ENCODE measurements around the gene FGD4. TPM values are rescaled to one million over a fixed set of nuclear protein-coding genes. Genes with fewer than 3 reads are reported as not detected.

Gene FGD4
- total and polyA plus RNA-seq, 2 donors (not counting 3 experiments of a cell fraction or from before 2014, with no cell fraction given): 6.6 to 44.7 TPM

DNA sequence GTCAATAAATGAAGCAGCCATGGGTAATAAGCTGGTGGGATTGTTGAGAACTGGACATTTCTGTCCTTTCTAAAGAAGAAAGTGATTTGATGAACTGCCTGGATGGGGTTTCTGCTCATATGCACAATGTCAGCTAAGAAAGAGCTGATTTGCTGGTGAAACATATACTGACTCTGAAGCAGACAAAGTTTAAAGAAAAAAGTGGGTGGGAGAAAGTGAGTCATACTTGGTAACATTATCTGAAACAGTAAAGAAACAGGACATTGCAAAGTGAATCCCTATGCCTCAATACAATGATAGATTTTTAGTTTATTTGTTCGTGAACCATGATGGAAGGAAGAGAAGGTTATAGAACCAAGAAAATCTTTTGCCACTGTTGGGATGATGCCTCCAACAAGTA lies 184.2 kb downstream of the FGD4 start:
- Histone ChIP-seq H3K79me2 (ENCODE audit: control insufficient read depth, insufficient read depth, low read length) (no peaks in the 10 kb centered on the region), H2AFZ (ENCODE audit: low read depth, low read length) (no peak overlapping the region), H3K4me2 (ENCODE audit: insufficient read depth, low read length) (no peak overlapping the region), H3K9ac (replicated peaks; ENCODE audit: extremely low read depth, insufficient read depth, low read length) (no peak overlapping the region), H3K4me3 (replicated peaks in 1 of 3; ENCODE audit: insufficient read depth in 1 of 3, low read depth in 1 of 3, low read length in 3 of 3) (no peak overlapping the region), H3K4me1 (ENCODE audit: control insufficient read depth, extremely low read depth, insufficient read depth, low read length) (peaks cover 32% of the 10 kb centered on the region), H3K9me1 (replicated peaks; ENCODE audit: control insufficient read depth, extremely low read depth, insufficient read depth, low read length) (no peaks in the 10 kb centered on the region), H3K27ac (ENCODE audit: insufficient read depth, low read depth, low read length) (no peak overlapping the region), H4K20me1 (replicated peaks; ENCODE audit: control insufficient read depth, extremely low read depth, insufficient read depth, low read length) (no peaks in the 10 kb centered on the region), H3K9me3 (replicated peaks; ENCODE audit: control insufficient read depth, insufficient read depth, low read length) (no peaks in the 10 kb centered on the region), H3K27me3 (ENCODE audit: control insufficient read depth in 2 of 2, insufficient read depth in 2 of 2, low read length in 2 of 2) (no peaks in the 10 kb centered on the region), H3K36me3 (ENCODE audit: control insufficient read depth in 2 of 2, extremely low read depth in 1 of 2, insufficient read depth in 2 of 2, low read length in 2 of 2) (no peaks in the 10 kb centered on the region)
- TF ChIP-seq, protein P1, sequence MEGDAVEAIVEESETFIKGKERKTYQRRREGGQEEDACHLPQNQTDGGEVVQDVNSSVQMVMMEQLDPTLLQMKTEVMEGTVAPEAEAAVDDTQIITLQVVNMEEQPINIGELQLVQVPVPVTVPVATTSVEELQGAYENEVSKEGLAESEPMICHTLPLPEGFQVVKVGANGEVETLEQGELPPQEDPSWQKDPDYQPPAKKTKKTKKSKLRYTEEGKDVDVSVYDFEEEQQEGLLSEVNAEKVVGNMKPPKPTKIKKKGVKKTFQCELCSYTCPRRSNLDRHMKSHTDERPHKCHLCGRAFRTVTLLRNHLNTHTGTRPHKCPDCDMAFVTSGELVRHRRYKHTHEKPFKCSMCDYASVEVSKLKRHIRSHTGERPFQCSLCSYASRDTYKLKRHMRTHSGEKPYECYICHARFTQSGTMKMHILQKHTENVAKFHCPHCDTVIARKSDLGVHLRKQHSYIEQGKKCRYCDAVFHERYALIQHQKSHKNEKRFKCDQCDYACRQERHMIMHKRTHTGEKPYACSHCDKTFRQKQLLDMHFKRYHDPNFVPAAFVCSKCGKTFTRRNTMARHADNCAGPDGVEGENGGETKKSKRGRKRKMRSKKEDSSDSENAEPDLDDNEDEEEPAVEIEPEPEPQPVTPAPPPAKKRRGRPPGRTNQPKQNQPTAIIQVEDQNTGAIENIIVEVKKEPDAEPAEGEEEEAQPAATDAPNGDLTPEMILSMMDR (IDR thresholded peaks at IDR 0.05; ENCODE audit: extremely low read depth in 1 of 2, insufficient read depth in 1 of 2, low read depth in 1 of 2, low read length in 2 of 2): no peak
- TF ChIP-seq POLR2A (IDR thresholded peaks at IDR 0.05; ENCODE audit: low read depth, low read length) (no peak), FOS (IDR thresholded peaks at IDR 0.05; ENCODE audit: borderline replicate concordance, insufficient read depth, low read length) (peak; percentile 73), JUN (IDR thresholded peaks at IDR 0.05; ENCODE audit: borderline replicate concordance, insufficient read depth, insufficient read length, low read depth) (peak; percentile 42), GATA2 (IDR thresholded peaks at IDR 0.05; ENCODE audit: insufficient read depth, insufficient read length, low read depth, low read length) (no peak)
- intact Hi-C loops (cut with micrococcal nuclease): loop anchor here (2.0 kb wide), 1 partner anchor 15 kb away; no protein-coding TSS in a partner anchor
- BruUV-seq (replicated peaks): no TSS peak
- peak; percentile 79 for DNase-seq (ENCODE audit: low read depth, low spot score)
- CTCF ChIA-PET: interaction anchor here (1.0 to 2.4 kb wide), 6 partner anchors 12 to 219 kb away, joined by 3 to 12 read pairs (median 4); no protein-coding TSS in a partner anchor
- FAIRE-seq: peak; percentile 68
- dilution Hi-C loops (cut with MboI; ENCODE audit: extremely low pct_ligation_motif_present, low sequenced_read_pairs): no loop called here
- POLR2A ChIA-PET: no interaction called here

DNA sequence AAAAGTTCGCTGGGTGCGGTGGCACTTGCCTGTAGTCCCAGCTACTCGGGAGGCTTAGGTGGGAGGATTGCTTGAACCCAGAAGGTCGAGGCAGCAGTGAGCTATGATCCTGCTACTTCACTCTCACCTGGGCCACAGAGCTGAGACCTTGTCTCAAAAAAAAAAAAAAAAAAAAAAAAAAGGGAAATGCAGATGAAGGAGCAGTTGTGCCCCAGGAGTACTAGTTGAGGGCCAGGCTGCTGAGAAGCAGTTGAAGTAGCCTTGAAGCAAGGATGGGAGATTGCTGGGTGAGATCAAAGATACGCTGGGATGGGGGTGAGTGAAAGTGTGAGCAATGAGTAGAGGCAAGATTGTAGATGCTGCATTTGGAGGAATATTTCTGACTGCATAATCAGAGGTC lies 186.3 kb downstream of the FGD4 start:
- Histone ChIP-seq H3K4me3 (replicated peaks in 1 of 3; ENCODE audit: insufficient read depth in 1 of 3, low read depth in 1 of 3, low read length in 3 of 3) (no peak overlapping the region), H3K4me1 (ENCODE audit: control insufficient read depth, extremely low read depth, insufficient read depth, low read length) (peaks cover 32% of the 10 kb centered on the region), H4K20me1 (replicated peaks; ENCODE audit: control insufficient read depth, extremely low read depth, insufficient read depth, low read length) (no peaks in the 10 kb centered on the region), H2AFZ (ENCODE audit: low read depth, low read length) (no peak overlapping the region), H3K36me3 (ENCODE audit: control insufficient read depth in 2 of 2, extremely low read depth in 1 of 2, insufficient read depth in 2 of 2, low read length in 2 of 2) (peaks cover 0 to 5% of the 10 kb centered on the region in 2 experiments), H3K9ac (replicated peaks; ENCODE audit: extremely low read depth, insufficient read depth, low read length) (peak overlapping the region; percentile 49), H3K79me2 (ENCODE audit: control insufficient read depth, insufficient read depth, low read length) (no peaks in the 10 kb centered on the region), H3K27me3 (ENCODE audit: control insufficient read depth in 2 of 2, insufficient read depth in 2 of 2, low read length in 2 of 2) (no peaks in the 10 kb centered on the region), H3K27ac (ENCODE audit: insufficient read depth, low read depth, low read length) (peak overlapping the region; percentile 72), H3K9me3 (replicated peaks; ENCODE audit: control insufficient read depth, insufficient read depth, low read length) (no peaks in the 10 kb centered on the region), H3K9me1 (replicated peaks; ENCODE audit: control insufficient read depth, extremely low read depth, insufficient read depth, low read length) (no peaks in the 10 kb centered on the region), H3K4me2 (ENCODE audit: insufficient read depth, low read length) (peak overlapping the region; percentile 37)
- dilution Hi-C loops (cut with MboI; ENCODE audit: extremely low pct_ligation_motif_present, low sequenced_read_pairs): no loop called here
- no peak for TF ChIP-seq EZH2 (IDR thresholded peaks at IDR 0.05; ENCODE audit: borderline replicate concordance, low read depth, low read length, severe bottlenecking)
- TF ChIP-seq POLR2A (IDR thresholded peaks at IDR 0.05; ENCODE audit: low read depth, low read length): no peak
- BruUV-seq (replicated peaks): no TSS peak
- no peak for FAIRE-seq
- ChIA-PET POLR2A (interaction anchor here (0.7 kb wide), 1 partner anchor 1266 kb away, joined by 6 read pairs; no protein-coding TSS in a partner anchor), CTCF (interaction anchor here (0.6 to 1.8 kb wide), 4 partner anchors 18 to 220 kb away, joined by 3 to 12 read pairs (median 4); no protein-coding TSS in a partner anchor)
- intact Hi-C loops (cut with micrococcal nuclease): loop anchor here (1.0 to 2.0 kb wide), 4 partner anchors 51 to 220 kb away; no protein-coding TSS in a partner anchor
- DNase-seq (ENCODE audit: low read depth, low spot score): no peak

All from endothelial cell of umbilical vein (primary cell).